Epidermal melanocyte (primary cell): ENCODE results near the gene CEBPA.
A peak's percentile ranks its signal among the peaks of the same experiment; 100 is the strongest.
"Not testable (repeated sequence)": the region's sequence is repeated elsewhere in the genome, so short reads cannot be mapped to it uniquely, and the experiment has no call there.

ENCODE experiments used
- DNase-seq: peaks from one replicate; pipeline ENCODE4 v3.0.0; 2011; ENCODE audit warnings: low spot score; ENCODE audit not compliant: insufficient read length

CEBPA gene

GRCh38 chr19:33301144-33301899 lies 1.0 kb downstream of the CEBPA start:
- DNase-seq, result peak; percentile 7

- DNase-seq, result peak; percentile 3
Measured at GRCh38 chr19:33300894-33301143, 1.5 kb downstream of the CEBPA start.

- peak; percentile 16 for DNase-seq
Measured at GRCh38 chr19:33300009-33300893, 2.1 kb downstream of the CEBPA start.

GRCh38 chr19:33299051-33299688 lies 3.2 kb downstream of the CEBPA start:
- peak; percentile 1 for DNase-seq

- peak; percentile 1 for DNase-seq
Measured at GRCh38 chr19:33298146-33298911, 4.0 kb downstream of the CEBPA start.

- peak; percentile 12 for DNase-seq
Measured at GRCh38 chr19:33297401-33298145, 4.8 kb downstream of the CEBPA start.

- DNase-seq, result no peak
Measured at GRCh38 chr19:33296488-33296971, 5.8 kb downstream of the CEBPA start.

GRCh38 chr19:33295621-33296487 lies 6.5 kb downstream of the CEBPA start:
- no peak for DNase-seq

GRCh38 chr19:33295046-33295445 lies 7.3 kb downstream of the CEBPA start:
- DNase-seq, result not testable (repeated sequence)

- DNase-seq, result no peak
Measured at GRCh38 chr19:33294058-33294798, 8.1 kb downstream of the CEBPA start.

- DNase-seq, result no peak
Measured at GRCh38 chr19:33293255-33294057, 8.9 kb downstream of the CEBPA start.

- DNase-seq, result no peak
Measured at GRCh38 chr19:33292595-33293254, 9.6 kb downstream of the CEBPA start.

- no peak for DNase-seq
Measured at GRCh38 chr19:33291623-33292534, 10.5 kb downstream of the CEBPA start.

- DNase-seq, result no peak
Measured at GRCh38 chr19:33290956-33291622, 11.2 kb downstream of the CEBPA start.

GRCh38 chr19:33290082-33290815 lies 12.1 kb downstream of the CEBPA start:
- DNase-seq, result no peak
